Measurements from ENCODE around the gene HCN1. TPM values are rescaled to one million over a fixed set of nuclear protein-coding genes. Genes with fewer than 3 reads are reported as not detected.

HCN1 gene
- total RNA-seq, 1 donor from 2014 or later: 1.7 TPM

GRCh38 chr5:45281081-45281480 lies 415.1 kb downstream of the HCN1 start:
- Mint-ChIP-seq H3K9me3 (no peaks in the 10 kb centered on the region), H3K27ac (no peak overlapping the region), H3K27me3 (no peaks in the 10 kb centered on the region), H3K4me1 (ENCODE audit: unreplicated experiment) (no peaks in the 10 kb centered on the region), H3K4me3 (no peak overlapping the region), H3K36me3 (no peaks in the 10 kb centered on the region)
- no peak for TF ChIP-seq CTCF (conservative IDR thresholded peaks at IDR 0.05)
- DNase-seq (ENCODE audit: extremely low spot score, unreplicated experiment): no peak

GRCh38 chr5:45279109-45279508 lies 417.1 kb downstream of the HCN1 start:
- Mint-ChIP-seq H3K27me3 (no peaks in the 10 kb centered on the region), H3K4me1 (ENCODE audit: unreplicated experiment) (no peaks in the 10 kb centered on the region), H3K9me3 (no peaks in the 10 kb centered on the region), H3K36me3 (no peaks in the 10 kb centered on the region), H3K27ac (no peak overlapping the region), H3K4me3 (no peak overlapping the region)
- TF ChIP-seq CTCF (conservative IDR thresholded peaks at IDR 0.05): no peak
- no peak for DNase-seq (ENCODE audit: extremely low spot score, unreplicated experiment)

- no peak for TF ChIP-seq CTCF (conservative IDR thresholded peaks at IDR 0.05)
- no peak overlapping the region for H3K27ac Mint-ChIP-seq
- no peaks in the 10 kb centered on the region for H3K36me3 Mint-ChIP-seq
- H3K4me3 Mint-ChIP-seq: no peak overlapping the region
- H3K27me3 Mint-ChIP-seq: no peaks in the 10 kb centered on the region
- no peak for DNase-seq (ENCODE audit: extremely low spot score, unreplicated experiment)
- H3K4me1 Mint-ChIP-seq (ENCODE audit: unreplicated experiment): no peaks in the 10 kb centered on the region
- no peaks in the 10 kb centered on the region for H3K9me3 Mint-ChIP-seq
Measured at GRCh38 chr5:45277860-45278259, 418.3 kb downstream of the HCN1 start.

DNA sequence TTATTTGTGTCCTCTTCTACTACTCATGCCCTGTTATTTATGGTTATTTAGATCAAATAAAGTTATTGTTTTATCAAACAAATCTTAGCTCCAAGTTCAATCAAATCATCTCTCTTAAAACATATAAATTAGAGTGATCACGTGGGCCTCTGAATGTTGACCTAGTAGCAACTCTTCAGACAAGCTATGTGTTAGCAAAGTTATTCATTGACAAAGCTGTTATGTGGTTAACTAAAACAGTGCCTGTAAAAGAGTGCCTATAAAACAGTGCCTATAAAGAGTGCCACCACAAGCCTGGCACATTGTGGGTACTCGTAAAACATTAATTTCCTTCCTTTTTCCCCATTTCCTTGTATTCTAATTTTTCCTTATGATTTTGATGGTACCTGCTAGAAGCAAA lies 421.9 kb downstream of the HCN1 start:
- TF ChIP-seq CTCF (conservative IDR thresholded peaks at IDR 0.05): no peak
- Mint-ChIP-seq H3K9me3 (no peaks in the 10 kb centered on the region), H3K4me3 (no peak overlapping the region), H3K27me3 (no peaks in the 10 kb centered on the region), H3K27ac (no peak overlapping the region), H3K36me3 (no peaks in the 10 kb centered on the region), H3K4me1 (ENCODE audit: unreplicated experiment) (no peaks in the 10 kb centered on the region)
- no peak for DNase-seq (ENCODE audit: extremely low spot score, unreplicated experiment)

GRCh38 chr5:45271626-45272025 lies 424.6 kb downstream of the HCN1 start:
- H3K4me1 Mint-ChIP-seq (ENCODE audit: unreplicated experiment): no peaks in the 10 kb centered on the region
- no peak for TF ChIP-seq CTCF (conservative IDR thresholded peaks at IDR 0.05)
- no peaks in the 10 kb centered on the region for H3K9me3 Mint-ChIP-seq
- no peaks in the 10 kb centered on the region for H3K27me3 Mint-ChIP-seq
- H3K27ac Mint-ChIP-seq: no peak overlapping the region
- H3K4me3 Mint-ChIP-seq: no peak overlapping the region
- DNase-seq (ENCODE audit: extremely low spot score, unreplicated experiment): no peak
- H3K36me3 Mint-ChIP-seq: no peaks in the 10 kb centered on the region

DNA sequence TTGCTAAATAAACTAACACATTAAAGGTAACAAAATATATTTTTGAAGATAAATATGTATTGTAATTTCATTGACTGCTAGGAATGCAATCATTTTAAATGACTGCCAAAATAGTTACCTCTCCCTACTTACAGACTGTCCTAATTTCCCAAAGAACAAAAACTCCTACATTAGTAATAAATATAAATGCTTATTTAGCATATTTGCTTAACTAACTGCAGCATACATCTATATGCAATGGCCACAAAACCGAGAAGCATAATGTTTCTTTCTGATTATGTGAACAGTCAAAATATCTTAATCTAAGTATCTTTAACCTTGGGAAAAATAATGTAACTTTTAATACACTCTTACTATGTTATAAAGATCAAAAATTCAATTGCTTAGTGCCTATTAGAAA lies 431.7 kb downstream of the HCN1 start:
- Mint-ChIP-seq H3K27ac (no peak overlapping the region), H3K9me3 (no peaks in the 10 kb centered on the region), H3K4me1 (ENCODE audit: unreplicated experiment) (no peaks in the 10 kb centered on the region)

More for the DNA sequence above, 431.7 kb downstream of the HCN1 start:
- no peak overlapping the region for H3K4me3 Mint-ChIP-seq
- TF ChIP-seq CTCF (conservative IDR thresholded peaks at IDR 0.05): no peak
- no peak for DNase-seq (ENCODE audit: extremely low spot score, unreplicated experiment)
- no peaks in the 10 kb centered on the region for H3K27me3 Mint-ChIP-seq
- no peaks in the 10 kb centered on the region for H3K36me3 Mint-ChIP-seq
